Sigmoid colon (tissue), 7 donors: Measurements from ENCODE around the gene CYP51A1. TPM values are rescaled to one million over a fixed set of nuclear protein-coding genes. Genes with fewer than 3 reads are reported as not detected.

ENCODE experiments used
- DNase-seq: peaks from one replicate; pipeline ENCODE4 v3.0.0-alpha.2; 2019
- H3K27ac ChIP-seq, 4 donors: fragments of 200-600 bp; sonication (generic); one replicate each; pipeline ENCODE4 v1.5.1; 2016 to 2019; ENCODE audit warnings: mild to moderate bottlenecking in 1 of 4
- H3K27me3 ChIP-seq, 3 donors: fragments of 200-600 bp; sonication (generic); one replicate each; pipeline ENCODE4 v1.5.1; 2019; ENCODE audit warnings: mild to moderate bottlenecking in 1 of 3
- H3K36me3 ChIP-seq, 4 donors: fragments of 200-600 bp; sonication (generic); one replicate each; pipeline ENCODE4 v1.5.1; 2016 to 2019
- H3K4me1 ChIP-seq, 4 donors: fragments of 200-600 bp; sonication (generic); one replicate each; pipeline ENCODE4 v1.5.1; 2017 to 2019
- H3K4me3 ChIP-seq, 4 donors: fragments of 200-600 bp; sonication (generic); one replicate each; pipeline ENCODE4 v1.5.1; 2017 to 2019; ENCODE audit warnings: mild to moderate bottlenecking in 2 of 4, moderate library complexity in 1 of 4
- H3K9me3 ChIP-seq, 4 donors: fragments of 200-600 bp in 3 of 4; sonication (generic) in 3 of 4; one replicate each; pipeline versions ENCODE4 v1.5.1 to v1.6.1; 2013 to 2019
- CTCF ChIP-seq, 4 experiments: fragments of 450-650 bp in 3 of 4; fragments of 200-600 bp in 1 of 4; IDR thresholded peaks; one replicate each; pipeline ENCODE4 v1.5.1; 2016 to 2019; ENCODE audit warnings: antibody characterized with exemption in 4 of 4, mild to moderate bottlenecking in 3 of 4, moderate library complexity in 2 of 4
- EP300 ChIP-seq, 4 donors: sonication (generic); formaldehyde crosslinking; IDR thresholded peaks; one replicate each; pipeline ENCODE4 v1.6.1; 2017; ENCODE audit warnings: antibody characterized with exemption in 4 of 4
- POLR2A ChIP-seq, 2 donors: fragments of 450-650 bp; IDR thresholded peaks; one replicate each; pipeline ENCODE4 v1.6.1; 2016; ENCODE audit warnings: antibody characterized with exemption in 2 of 2, mild to moderate bottlenecking in 2 of 2, moderate library complexity in 2 of 2
- POLR2AphosphoS5 ChIP-seq, 4 donors: sonication (generic); formaldehyde crosslinking; IDR thresholded peaks; one replicate each; pipeline ENCODE4 v1.6.1; 2017; ENCODE audit warnings: antibody characterized with exemption in 4 of 4
- WGBS, 2 donors: extraction: QIAGEN DNeasy Blood & Tissue Kit; methylation state at CpG; one replicate each; pipeline ENCODE4 v1.1.7; 2013; 5-methylcytosine and 5-hydroxymethylcytosine counted together
- intact Hi-C: fragments of 100-400 bp; cut with DNase I; formaldehyde crosslinking; loops from one replicate; pipeline ENCODE4 v1.15.1; 2023
- polyA plus RNA-seq, 3 donors: library from polyadenylated mRNA; stranded (reverse); fragments of 200-250 nt; gene quantifications; one replicate each; pipeline ENCODE4 v1.2.3, GENCODE V29; 2013
- total RNA-seq, 4 donors: library from RNA; depleted of rRNA; stranded (reverse); fragments of >200 nt; gene quantifications; one replicate each; pipeline ENCODE4 v1.1.0, GENCODE V29; 2016
- donor health status: healthy with polysubstance abuse.
- donor health status: Bipolar disorder and iron deficiency.
- donor health status: healthy.

CYP51A1 gene
- total and polyA plus RNA-seq, 7 donors: 11.4 to 86.8 (median 24.3) TPM

- Histone ChIP-seq H3K27me3 (no peaks in the 10 kb centered on the region), H3K36me3 (no peaks in the 10 kb centered on the region), H3K4me1 (no peaks in the 10 kb centered on the region), H3K9me3 (no peaks in the 10 kb centered on the region), H3K27ac (no peak overlapping the region), H3K4me3 (no peak overlapping the region)
- 92% methylated on average over 1 of the region's 1 CpG for WGBS, 2 donors
- no peak for TF ChIP-seq EP300 (IDR thresholded peaks at IDR 0.05)
- TF ChIP-seq POLR2A (IDR thresholded peaks at IDR 0.05): no peak
- TF ChIP-seq CTCF (IDR thresholded peaks at IDR 0.05): no peak
- TF ChIP-seq POLR2AphosphoS5 (IDR thresholded peaks at IDR 0.05): no peak
- intact Hi-C loops: no loop called here
- DNase-seq: no peak
These were observed 27.0 kb upstream of the CYP51A1 start for GRCh38 chr7:92161271-92161670.

GRCh38 chr7:92158660-92159575, 24.6 kb upstream of the CYP51A1 start:
- no peak overlapping the region for H3K4me3 ChIP-seq
- no peaks in the 10 kb centered on the region for H3K36me3 ChIP-seq
- H3K9me3 ChIP-seq: no peaks in the 10 kb centered on the region
- no peaks in the 10 kb centered on the region for H3K4me1 ChIP-seq
- TF ChIP-seq CTCF (IDR thresholded peaks at IDR 0.05): no peak
- no peak for TF ChIP-seq EP300 (IDR thresholded peaks at IDR 0.05)
- TF ChIP-seq POLR2A (IDR thresholded peaks at IDR 0.05): no peak
- no peak for TF ChIP-seq POLR2AphosphoS5 (IDR thresholded peaks at IDR 0.05)
- H3K27ac ChIP-seq: no peak overlapping the region
- intact Hi-C loops: no loop called here
- 92 to 95% methylated on average over 3 of the region's 3 CpGs for WGBS, 2 donors
- no peak for DNase-seq
- H3K27me3 ChIP-seq: no peaks in the 10 kb centered on the region

- DNase-seq: no peak
- intact Hi-C loops: no loop called here
- H3K9me3 ChIP-seq: no peaks in the 10 kb centered on the region
- H3K4me1 ChIP-seq: no peaks in the 10 kb centered on the region
- no peak overlapping the region for H3K27ac ChIP-seq
- H3K36me3 ChIP-seq: no peaks in the 10 kb centered on the region
- H3K4me3 ChIP-seq: no peak overlapping the region
- TF ChIP-seq EP300 (IDR thresholded peaks at IDR 0.05): no peak
- no peaks in the 10 kb centered on the region for H3K27me3 ChIP-seq
These were observed 22.7 kb upstream of the CYP51A1 start for GRCh38 chr7:92156990-92157389.

GRCh38 chr7:92155108-92155739, 20.9 kb upstream of the CYP51A1 start:
- no peaks in the 10 kb centered on the region for H3K36me3 ChIP-seq
- WGBS, 2 donors: 92 to 95% methylated on average over 1 of the region's 1 CpG
- no peak overlapping the region for H3K4me3 ChIP-seq
- intact Hi-C loops: no loop called here
- DNase-seq: no peak
- H3K9me3 ChIP-seq: no peaks in the 10 kb centered on the region
- no peaks in the 10 kb centered on the region for H3K4me1 ChIP-seq
- H3K27ac ChIP-seq: no peak overlapping the region
- TF ChIP-seq POLR2A (IDR thresholded peaks at IDR 0.05) (no peak), EP300 (IDR thresholded peaks at IDR 0.05) (no peak), POLR2AphosphoS5 (IDR thresholded peaks at IDR 0.05) (no peak), CTCF (IDR thresholded peaks at IDR 0.05) (no peak)
- H3K27me3 ChIP-seq: no peaks in the 10 kb centered on the region

GRCh38 chr7:92150450-92151017, 16.3 kb upstream of the CYP51A1 start:
- no peaks in the 10 kb centered on the region for H3K4me1 ChIP-seq
- TF ChIP-seq POLR2A (IDR thresholded peaks at IDR 0.05): no peak
- TF ChIP-seq POLR2AphosphoS5 (IDR thresholded peaks at IDR 0.05): no peak
- TF ChIP-seq EP300 (IDR thresholded peaks at IDR 0.05): no peak
- no peak for TF ChIP-seq CTCF (IDR thresholded peaks at IDR 0.05)
- intact Hi-C loops: no loop called here
- no peak overlapping the region for H3K27ac ChIP-seq
- H3K36me3 ChIP-seq: no peaks in the 10 kb centered on the region
- WGBS, 2 donors: 67 to 87% methylated on average over 1 of the region's 1 CpG
- DNase-seq: no peak
- H3K27me3 ChIP-seq: no peaks in the 10 kb centered on the region
- H3K9me3 ChIP-seq: no peaks in the 10 kb centered on the region
- H3K4me3 ChIP-seq: no peak overlapping the region
